Activated CD4-positive, alpha-beta T cell treated with anti-CD3 and anti-CD28 coated beads, Interleukin-2, amount 10 ng/mL, durations not matched to agents 24 days and 14 days (primary cell): Measurements from ENCODE around the gene PCDH15. TPM values are rescaled to one million over a fixed set of nuclear protein-coding genes. Genes with fewer than 3 reads are reported as not detected.

Source experiments
- DNase-seq: peaks from one replicate; pipeline ENCODE4 v3.0.0; 2022
- H3K27ac Mint-ChIP-seq: one replicate; pipeline ENCODE4 v1.8.0; 2022; ENCODE audit warnings: mild to moderate bottlenecking, mixed read lengths
- H3K27me3 Mint-ChIP-seq: one replicate; pipeline ENCODE4 v1.8.0; 2022; ENCODE audit warnings: mixed read lengths
- H3K36me3 Mint-ChIP-seq: one replicate; pipeline ENCODE4 v1.8.0; 2022; ENCODE audit warnings: low read depth, mild to moderate bottlenecking, mixed read lengths
- H3K4me1 Mint-ChIP-seq: one replicate; pipeline ENCODE4 v1.8.0; 2021; ENCODE audit warnings: mixed read lengths
- H3K4me3 Mint-ChIP-seq: one replicate; pipeline ENCODE4 v1.8.0; 2022; ENCODE audit warnings: mild to moderate bottlenecking, moderate library complexity, mixed read lengths
- H3K9me3 Mint-ChIP-seq: one replicate; pipeline ENCODE4 v1.8.0; 2021; ENCODE audit warnings: mixed read lengths
- intact Hi-C: fragments of 100-400 bp; cut with micrococcal nuclease; formaldehyde crosslinking; loops from one replicate; pipeline ENCODE4 v1.15.1; 2023
- total RNA-seq: library from RNA; stranded (reverse); gene quantifications from 2 replicates; pipeline ENCODE4 v1.2.3, GENCODE V29; 2022

PCDH15 gene
- total RNA-seq, 1 donor from 2014 or later = not detected

DNA sequence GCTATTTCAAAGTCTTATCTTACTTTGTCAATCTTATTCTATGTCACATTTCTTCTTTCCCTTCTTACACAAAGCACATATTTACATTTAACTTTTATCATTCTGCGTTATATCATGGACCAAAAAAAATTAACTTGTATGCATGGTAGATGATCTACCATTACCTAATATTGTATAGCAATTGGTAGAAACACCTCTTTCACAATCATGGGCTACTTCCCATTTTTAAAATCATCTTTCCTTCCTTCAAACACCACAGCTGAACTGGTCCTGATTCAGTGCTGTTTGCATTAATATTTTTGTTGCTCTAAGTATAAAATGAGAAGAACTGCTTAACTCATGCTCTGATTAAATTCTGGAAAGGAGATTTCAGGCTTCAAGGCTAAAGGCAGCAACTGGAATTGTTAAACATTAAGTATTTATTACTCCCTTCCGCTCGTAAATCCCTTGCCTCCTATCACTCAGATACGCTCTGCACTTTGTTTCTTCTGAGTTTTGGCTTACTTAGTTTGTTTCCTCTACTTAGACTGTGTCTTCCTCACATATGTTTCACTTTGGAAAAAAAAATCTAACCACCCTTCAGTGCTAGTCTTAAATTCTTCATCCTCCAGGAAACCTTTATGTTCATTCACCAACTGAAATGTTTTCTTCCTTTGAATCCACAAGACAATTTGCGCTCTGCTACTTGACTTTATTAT is 901.4 kb downstream of the PCDH15 start:
- Mint-ChIP-seq H3K4me1 (no peaks in the 10 kb centered on the region), H3K27ac (no peak overlapping the region), H3K36me3 (no peaks in the 10 kb centered on the region), H3K9me3 (no peaks in the 10 kb centered on the region), H3K27me3 (no peaks in the 10 kb centered on the region), H3K4me3 (no peak overlapping the region)
- intact Hi-C loops = no loop called here
- DNase-seq = no peak

DNA sequence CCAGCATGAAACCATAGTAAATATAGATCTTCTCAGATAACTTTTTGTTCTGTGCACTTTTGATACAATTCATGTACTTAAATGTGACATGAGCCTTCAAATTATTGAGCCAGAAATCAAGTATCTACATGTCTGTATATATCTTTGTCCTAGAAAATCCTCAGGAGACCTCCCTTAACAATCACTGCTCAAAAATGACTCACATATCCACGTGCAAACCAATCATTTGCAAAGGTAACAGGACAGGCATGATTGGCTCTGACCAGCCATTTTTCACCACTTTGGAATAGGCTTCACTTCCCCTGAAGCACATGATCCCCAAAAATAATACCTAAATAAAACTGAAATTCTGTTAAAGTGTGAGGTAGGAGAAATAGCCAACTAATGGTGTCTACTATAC is 902.5 kb downstream of the PCDH15 start:
- H3K27ac Mint-ChIP-seq = no peak overlapping the region
- no peaks in the 10 kb centered on the region for H3K36me3 Mint-ChIP-seq
- intact Hi-C loops = no loop called here

DNA sequence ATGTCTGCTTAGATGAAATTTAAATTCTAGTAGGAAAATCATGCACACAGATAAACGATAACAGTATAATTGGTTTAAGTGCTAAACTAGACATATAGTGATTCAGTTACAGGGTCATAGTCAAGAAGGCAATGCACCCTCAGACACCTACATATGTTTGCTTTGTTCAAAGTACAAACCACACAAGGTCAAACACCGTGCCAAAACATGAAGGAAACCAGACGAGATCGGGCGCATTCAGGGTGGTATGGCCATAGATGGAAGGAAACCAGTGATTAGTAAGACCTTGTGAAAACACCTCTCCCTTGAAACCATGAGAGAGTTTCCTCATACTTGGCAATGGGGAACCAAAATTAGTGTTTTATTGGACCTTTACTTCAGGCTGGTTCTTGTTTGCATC is 906.9 kb downstream of the PCDH15 start:
- intact Hi-C loops = no loop called here
- no peaks in the 10 kb centered on the region for H3K4me1 Mint-ChIP-seq
- no peaks in the 10 kb centered on the region for H3K36me3 Mint-ChIP-seq
- DNase-seq = no peak
- no peaks in the 10 kb centered on the region for H3K9me3 Mint-ChIP-seq
- H3K4me3 Mint-ChIP-seq = no peak overlapping the region
- no peaks in the 10 kb centered on the region for H3K27me3 Mint-ChIP-seq
- no peak overlapping the region for H3K27ac Mint-ChIP-seq

More for the DNA sequence above, 902.5 kb downstream of the PCDH15 start:
- Mint-ChIP-seq H3K4me1 (no peaks in the 10 kb centered on the region), H3K27me3 (no peaks in the 10 kb centered on the region), H3K9me3 (no peaks in the 10 kb centered on the region), H3K4me3 (no peak overlapping the region)
- DNase-seq = no peak

DNA sequence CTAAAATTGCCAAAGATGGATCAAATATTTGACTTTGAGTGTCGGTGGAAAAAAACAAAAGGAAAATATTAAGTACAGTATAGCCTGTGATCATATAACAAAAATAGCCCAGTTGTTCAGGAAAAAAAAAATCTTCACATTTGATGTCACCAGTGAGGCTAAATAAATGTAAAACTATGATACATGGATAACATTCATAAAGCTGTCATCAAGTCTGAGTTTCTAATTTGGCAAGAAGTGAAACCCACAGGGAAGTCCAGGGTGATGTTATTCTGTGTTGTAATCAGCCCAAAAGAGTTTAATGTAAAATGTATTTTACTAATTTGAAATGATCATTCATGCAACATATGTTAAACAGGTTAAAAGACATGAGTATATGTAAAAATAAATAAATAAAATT is 908.0 kb downstream of the PCDH15 start:
- no peaks in the 10 kb centered on the region for H3K27me3 Mint-ChIP-seq
- no peak overlapping the region for H3K27ac Mint-ChIP-seq
- H3K4me1 Mint-ChIP-seq = no peaks in the 10 kb centered on the region
- H3K36me3 Mint-ChIP-seq = no peaks in the 10 kb centered on the region
- no peak for DNase-seq
- intact Hi-C loops = no loop called here
- no peak overlapping the region for H3K4me3 Mint-ChIP-seq
- no peaks in the 10 kb centered on the region for H3K9me3 Mint-ChIP-seq

DNA sequence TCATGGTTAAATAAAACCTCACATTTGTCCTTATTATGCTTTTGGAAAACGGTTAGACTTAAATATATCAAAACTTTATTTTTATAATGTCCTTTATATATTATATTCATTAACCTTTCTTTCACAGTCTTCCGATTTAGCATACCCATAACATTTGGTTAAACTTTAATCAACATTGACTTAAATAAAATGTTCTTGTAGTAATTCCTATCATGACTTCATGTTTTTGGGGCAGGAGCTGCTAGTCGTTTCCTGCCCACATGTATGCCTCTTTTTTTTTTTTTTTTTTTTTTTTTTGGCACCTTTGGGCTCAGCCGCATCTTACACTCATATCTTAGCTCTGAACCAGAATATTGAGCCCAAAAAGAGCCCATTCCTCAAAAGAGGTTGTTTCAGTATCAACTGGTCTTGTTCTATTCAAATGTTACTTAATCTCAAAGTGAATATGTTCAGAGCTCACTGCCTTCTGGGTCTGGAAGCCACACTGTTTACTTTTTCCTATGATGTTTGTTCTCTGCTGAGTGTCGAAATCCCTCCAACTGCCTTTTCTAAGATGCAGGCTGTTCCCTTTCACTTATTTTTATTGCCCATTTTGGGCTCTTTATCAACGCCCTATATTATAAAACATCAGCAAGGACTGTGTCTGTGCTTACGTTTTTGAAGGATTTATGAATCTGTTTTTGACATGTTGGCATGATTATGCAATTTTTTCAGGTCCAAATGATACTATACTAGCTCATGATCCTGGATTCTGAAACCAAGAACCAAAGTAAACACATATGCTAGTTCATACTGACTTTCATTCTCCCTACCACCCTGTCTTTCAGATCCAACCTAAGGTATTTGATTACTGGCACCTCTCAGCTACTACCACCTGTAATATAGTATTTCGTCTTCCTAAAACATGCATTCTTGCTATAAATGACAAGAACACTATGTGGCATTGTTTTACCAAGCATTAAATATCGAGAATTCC is 914.4 kb downstream of the PCDH15 start:
- no peaks in the 10 kb centered on the region for H3K9me3 Mint-ChIP-seq
- H3K27me3 Mint-ChIP-seq = no peaks in the 10 kb centered on the region

DNA sequence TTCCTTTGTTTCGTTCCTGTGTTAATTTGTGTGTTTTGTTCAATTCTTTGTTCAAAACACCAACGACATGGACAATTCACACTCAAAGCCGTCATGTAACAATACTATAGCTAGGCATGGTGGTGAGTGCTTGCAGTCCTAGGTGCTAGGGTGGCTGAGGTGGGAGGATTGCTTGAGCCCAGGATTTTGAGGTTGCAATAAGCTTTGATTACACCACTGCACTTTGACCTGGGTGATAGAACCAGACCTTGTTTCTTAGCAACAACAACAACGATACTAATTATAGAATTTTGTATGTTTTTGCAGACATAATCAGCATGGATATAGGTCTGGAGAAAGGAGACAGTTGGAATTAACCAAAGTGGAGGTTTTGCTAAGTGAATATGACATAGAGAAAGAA is 936.2 kb downstream of the PCDH15 start:
- Mint-ChIP-seq H3K36me3 (no peaks in the 10 kb centered on the region), H3K9me3 (no peaks in the 10 kb centered on the region), H3K27ac (no peak overlapping the region), H3K4me3 (no peak overlapping the region), H3K4me1 (no peaks in the 10 kb centered on the region), H3K27me3 (no peaks in the 10 kb centered on the region)
- intact Hi-C loops = no loop called here
- DNase-seq = no peak

More for the DNA sequence above, 914.4 kb downstream of the PCDH15 start:
- Mint-ChIP-seq H3K36me3 (no peaks in the 10 kb centered on the region), H3K4me1 (no peaks in the 10 kb centered on the region), H3K27ac (no peak overlapping the region), H3K4me3 (no peak overlapping the region)
- DNase-seq = no peak
- intact Hi-C loops = no loop called here

DNA sequence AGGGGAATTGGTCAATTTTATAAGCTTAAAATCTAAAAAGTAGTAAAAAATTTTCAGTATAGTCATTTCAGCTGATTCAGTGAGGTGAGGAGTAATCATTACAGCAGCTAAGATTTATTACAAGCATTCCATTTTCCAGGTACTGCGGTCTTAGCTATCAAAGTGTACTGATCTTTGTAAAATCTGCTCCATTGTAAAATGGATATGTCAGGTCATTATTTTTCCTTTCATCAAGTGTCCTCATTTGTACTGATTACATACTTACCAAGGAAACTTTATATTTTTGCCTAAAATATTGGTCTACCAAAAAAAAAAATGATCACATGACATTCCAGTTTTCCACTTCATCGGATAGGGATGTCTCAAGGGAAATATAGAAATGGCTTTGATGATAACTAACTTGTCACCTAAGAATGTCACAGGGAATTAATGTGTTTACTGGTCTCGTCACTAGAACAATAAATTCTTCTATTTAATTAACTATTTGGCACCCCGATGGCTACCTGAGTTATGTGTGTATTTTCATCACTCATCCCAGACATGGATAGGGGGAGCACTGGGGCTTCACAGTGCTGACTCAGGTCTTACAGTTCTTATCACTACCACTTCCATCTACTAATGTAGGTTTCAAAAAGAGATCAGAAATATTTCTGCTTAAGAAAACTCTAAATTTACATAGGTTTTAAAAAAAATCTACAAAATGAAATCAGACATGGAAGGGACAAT is 948.4 kb downstream of the PCDH15 start:
- Mint-ChIP-seq H3K4me1 (no peaks in the 10 kb centered on the region), H3K36me3 (no peaks in the 10 kb centered on the region)
- intact Hi-C loops = no loop called here

DNA sequence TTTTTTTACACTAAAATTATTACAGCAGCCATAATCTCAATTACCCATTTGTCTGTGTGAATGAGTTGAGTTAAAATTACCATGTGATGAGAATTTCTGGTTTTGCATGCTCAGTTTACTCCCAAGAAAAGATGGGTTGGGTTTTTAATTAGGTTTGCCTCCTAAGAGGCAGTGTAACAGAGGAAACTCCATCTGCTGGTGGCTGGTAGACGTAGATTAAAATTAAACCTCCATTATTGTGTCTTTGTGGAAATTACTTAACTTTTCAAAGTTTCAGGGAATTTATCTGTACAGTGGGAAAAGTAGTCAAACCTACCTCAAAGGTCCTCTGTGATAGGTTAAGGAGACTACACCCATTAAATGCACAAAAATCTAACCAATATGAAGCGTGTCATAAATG is 954.2 kb downstream of the PCDH15 start:
- no peak overlapping the region for H3K4me3 Mint-ChIP-seq

More for the DNA sequence above, 948.4 kb downstream of the PCDH15 start:
- no peaks in the 10 kb centered on the region for H3K9me3 Mint-ChIP-seq
- no peak overlapping the region for H3K4me3 Mint-ChIP-seq
- no peak for DNase-seq
- H3K27me3 Mint-ChIP-seq = no peaks in the 10 kb centered on the region
- H3K27ac Mint-ChIP-seq = no peak overlapping the region

DNA sequence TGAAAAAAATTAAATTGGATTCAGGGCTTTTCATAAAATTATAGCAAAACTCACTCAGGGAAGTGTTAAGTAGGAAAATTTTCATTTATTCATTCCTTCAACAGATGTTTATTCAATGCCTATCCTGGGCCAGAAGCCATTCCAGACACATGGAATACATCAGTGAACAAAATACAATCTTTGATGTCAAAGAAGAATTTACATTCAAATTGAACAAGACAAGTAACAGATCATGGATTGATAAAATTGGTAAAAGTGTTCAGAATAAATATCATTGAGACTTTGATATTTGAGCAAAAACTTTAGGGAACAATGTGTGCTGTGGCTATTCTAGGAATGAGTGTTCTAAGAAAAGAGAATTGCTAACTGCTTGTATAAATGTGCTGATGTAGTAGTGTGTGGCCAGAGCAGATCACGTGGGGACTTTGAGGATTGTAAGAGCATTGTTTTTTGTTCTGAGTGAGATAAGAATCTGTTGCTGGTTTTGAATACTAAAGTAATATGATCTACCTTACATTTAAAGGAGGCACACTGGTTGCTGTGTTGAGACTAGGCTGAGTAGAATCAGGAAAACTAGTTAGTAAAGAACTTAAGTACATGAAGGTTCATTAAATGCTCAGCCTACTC is 957.2 kb downstream of the PCDH15 start:
- H3K4me3 Mint-ChIP-seq = no peak overlapping the region
- intact Hi-C loops = no loop called here
- no peaks in the 10 kb centered on the region for H3K4me1 Mint-ChIP-seq
- H3K36me3 Mint-ChIP-seq = no peaks in the 10 kb centered on the region
- no peaks in the 10 kb centered on the region for H3K27me3 Mint-ChIP-seq
- no peak for DNase-seq
- no peaks in the 10 kb centered on the region for H3K9me3 Mint-ChIP-seq
- H3K27ac Mint-ChIP-seq = no peak overlapping the region

More for the DNA sequence above, 954.2 kb downstream of the PCDH15 start:
- H3K27ac Mint-ChIP-seq = no peak overlapping the region
- no peaks in the 10 kb centered on the region for H3K4me1 Mint-ChIP-seq
- intact Hi-C loops = no loop called here
- H3K9me3 Mint-ChIP-seq = no peaks in the 10 kb centered on the region
- H3K27me3 Mint-ChIP-seq = no peaks in the 10 kb centered on the region
- H3K36me3 Mint-ChIP-seq = no peaks in the 10 kb centered on the region
- DNase-seq = no peak

DNA sequence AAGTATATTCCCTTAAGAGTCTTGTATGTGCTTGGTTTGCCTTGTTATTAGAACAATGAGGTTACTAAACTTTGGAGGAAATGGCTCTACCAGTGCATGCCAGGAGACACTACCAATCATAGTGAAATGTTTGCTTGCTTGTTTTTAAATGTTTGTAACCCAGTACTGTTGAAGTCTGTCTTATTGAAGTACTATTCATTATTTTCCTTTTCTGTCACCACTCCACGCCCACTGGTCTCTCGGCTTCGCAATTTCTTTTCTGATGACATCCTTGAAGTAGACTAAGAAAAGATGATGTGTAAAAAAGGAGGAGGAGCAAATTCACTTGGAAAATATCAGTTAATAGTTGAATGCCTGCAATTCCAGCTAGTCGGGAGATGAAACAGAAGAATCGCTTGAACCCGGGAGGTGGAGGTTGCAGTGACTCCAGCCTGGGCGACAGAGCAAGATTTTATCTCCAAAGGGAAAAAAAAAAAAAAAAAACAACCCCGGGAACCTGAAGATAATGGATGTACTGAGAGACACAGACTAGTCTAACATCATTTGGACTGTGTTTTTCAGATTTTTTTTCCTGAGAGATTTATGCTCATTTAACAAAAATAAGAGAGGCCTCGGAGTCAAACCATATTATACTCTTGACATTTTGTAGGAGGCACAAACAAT is 959.4 kb downstream of the PCDH15 start:
- Mint-ChIP-seq H3K36me3 (no peaks in the 10 kb centered on the region), H3K4me1 (no peaks in the 10 kb centered on the region), H3K27ac (no peak overlapping the region), H3K4me3 (no peak overlapping the region), H3K27me3 (no peaks in the 10 kb centered on the region), H3K9me3 (no peaks in the 10 kb centered on the region)
- DNase-seq = no peak
- intact Hi-C loops = no loop called here

DNA sequence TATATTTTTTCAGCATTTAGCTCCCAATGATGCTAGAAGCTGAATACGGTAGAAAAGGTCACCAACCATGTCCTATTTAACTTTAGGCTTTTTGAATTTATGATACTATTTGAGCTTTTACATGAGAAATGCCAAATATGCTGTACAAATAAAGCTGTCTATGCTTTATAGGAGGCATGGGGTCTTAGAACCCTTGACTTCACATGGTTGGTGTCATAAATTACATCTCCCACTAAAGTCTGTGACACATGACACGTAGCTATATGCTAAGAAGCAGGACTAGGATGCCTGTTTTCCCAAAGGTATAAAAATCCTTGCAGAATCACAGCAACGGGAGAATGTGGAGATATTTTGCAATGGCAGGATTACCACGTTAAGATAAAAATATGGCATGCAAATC is 960.4 kb downstream of the PCDH15 start:
- no peaks in the 10 kb centered on the region for H3K9me3 Mint-ChIP-seq
- no peak overlapping the region for H3K27ac Mint-ChIP-seq
- no peaks in the 10 kb centered on the region for H3K36me3 Mint-ChIP-seq
- no peak overlapping the region for H3K4me3 Mint-ChIP-seq
- H3K4me1 Mint-ChIP-seq = no peaks in the 10 kb centered on the region
- no peaks in the 10 kb centered on the region for H3K27me3 Mint-ChIP-seq
- intact Hi-C loops = no loop called here
- DNase-seq = no peak

DNA sequence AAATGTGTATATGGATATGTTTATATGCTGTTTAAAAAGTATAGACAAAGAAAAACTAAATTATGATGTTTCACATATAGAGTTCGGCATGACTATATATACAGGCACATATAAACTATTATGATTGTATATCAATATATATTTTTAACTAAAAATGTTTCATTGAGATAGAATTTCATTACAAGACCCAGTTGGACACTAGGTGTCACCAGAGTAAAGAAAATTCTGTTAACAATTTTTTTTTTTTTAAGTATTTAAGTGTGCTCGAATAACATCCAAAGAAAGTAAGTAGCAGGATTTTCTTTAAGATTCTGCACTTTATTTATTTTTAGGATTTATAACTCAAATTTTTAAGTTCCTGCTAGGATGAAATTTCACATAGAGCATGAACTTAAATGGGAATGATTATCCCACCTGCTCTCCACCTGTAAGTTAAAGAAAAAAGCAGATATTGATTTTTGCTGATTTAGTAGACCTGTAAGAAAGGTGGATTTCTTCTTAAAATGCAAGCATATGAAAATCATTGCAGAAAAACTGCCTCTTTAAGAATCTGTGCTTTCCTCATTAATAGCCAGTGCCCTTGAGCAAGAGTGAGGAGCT is 961.5 kb downstream of the PCDH15 start:
- Mint-ChIP-seq H3K4me1 (no peaks in the 10 kb centered on the region), H3K27ac (no peak overlapping the region), H3K9me3 (no peaks in the 10 kb centered on the region), H3K4me3 (no peak overlapping the region), H3K36me3 (no peaks in the 10 kb centered on the region), H3K27me3 (no peaks in the 10 kb centered on the region)
- intact Hi-C loops = no loop called here
- no peak for DNase-seq

DNA sequence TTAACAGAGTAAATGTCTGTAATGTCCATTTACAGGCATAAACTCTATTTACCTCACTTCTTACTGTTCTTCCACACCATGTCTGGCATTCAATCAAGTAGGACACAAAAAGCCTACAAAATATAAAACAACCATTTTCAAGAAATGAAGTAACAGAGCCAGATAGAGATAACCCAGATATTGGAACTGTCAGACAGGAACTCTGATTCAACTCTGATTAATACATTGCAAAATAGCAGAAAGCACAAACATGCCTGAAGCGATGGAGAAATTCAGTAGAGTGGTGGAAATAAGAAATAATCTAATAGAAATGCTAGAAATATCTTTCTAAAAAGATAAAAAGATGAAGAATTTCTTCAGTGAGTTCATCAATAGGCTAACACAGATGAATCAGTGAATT is 964.4 kb downstream of the PCDH15 start:
- H3K4me1 Mint-ChIP-seq = no peaks in the 10 kb centered on the region

More for the DNA sequence above, 964.4 kb downstream of the PCDH15 start:
- Mint-ChIP-seq H3K36me3 (no peaks in the 10 kb centered on the region), H3K4me3 (no peak overlapping the region), H3K27ac (no peak overlapping the region), H3K27me3 (no peaks in the 10 kb centered on the region), H3K9me3 (no peaks in the 10 kb centered on the region)
- intact Hi-C loops = no loop called here
- DNase-seq = no peak
